Calu3 (cell line): ENCODE results near the gene FADS1. TPM values are rescaled to one million over a fixed set of nuclear protein-coding genes. Genes with fewer than 3 reads are reported as not detected.

Experiments
- BruUV-seq: library from RNA; stranded (reverse); fragments of 400-500 nt; replicated peaks from 2 replicates; lab custom pipeline; 2021; lab: Mats Ljungman, UMichigan
- CTCF ChIA-PET: fragments of 300-600 bp; sonication (Branson Sonifier 250); formaldehyde crosslinking; loops from one replicate; lab custom pipeline; 2022; ENCODE audit warnings: antibody characterized with exemption; lab: Charles Lee
- DNase-seq: peaks from one replicate; pipeline ENCODE4 v3.0.0; 2022
- H3K27ac Mint-ChIP-seq: one replicate; pipeline ENCODE4 v1.8.0; 2022; ENCODE audit warnings: mixed read lengths; ENCODE audit not compliant: unreplicated experiment
- H3K27me3 Mint-ChIP-seq: one replicate; pipeline ENCODE4 v1.8.0; 2022; ENCODE audit warnings: mixed read lengths; ENCODE audit not compliant: unreplicated experiment
- H3K36me3 Mint-ChIP-seq: one replicate; pipeline ENCODE4 v1.8.0; 2022; ENCODE audit warnings: mild to moderate bottlenecking, moderate library complexity, mixed read lengths; ENCODE audit not compliant: insufficient read depth, unreplicated experiment
- H3K4me1 Mint-ChIP-seq: one replicate; pipeline ENCODE4 v1.8.0; 2022; ENCODE audit warnings: mild to moderate bottlenecking, low read depth, mixed read lengths; ENCODE audit not compliant: unreplicated experiment
- H3K4me3 Mint-ChIP-seq: one replicate; pipeline ENCODE4 v1.8.0; 2022; ENCODE audit warnings: mild to moderate bottlenecking, low read depth, moderate library complexity, mixed read lengths; ENCODE audit not compliant: unreplicated experiment
- H3K9me3 Mint-ChIP-seq: one replicate; pipeline ENCODE4 v1.8.0; 2022; ENCODE audit warnings: low read depth, mixed read lengths; ENCODE audit not compliant: unreplicated experiment
- CTCF ChIP-seq: fragments of 200-600 bp; IDR thresholded peaks from one replicate; pipeline ENCODE4 v1.8.0; 2022; ENCODE audit warnings: antibody characterized with exemption; ENCODE audit not compliant: unreplicated experiment
- intact Hi-C: fragments of 100-400 bp; cut with micrococcal nuclease; formaldehyde crosslinking; loops from one replicate; pipeline ENCODE4 v1.10.0; 2022; ENCODE audit not compliant: unreplicated experiment
- total RNA-seq: library from RNA; stranded (reverse); gene quantifications from 2 replicates; pipeline ENCODE4 v1.2.3, GENCODE V29; 2022

FADS1 gene
- total RNA-seq, 1 experiment from 2014 or later: 74.1 TPM

DNA sequence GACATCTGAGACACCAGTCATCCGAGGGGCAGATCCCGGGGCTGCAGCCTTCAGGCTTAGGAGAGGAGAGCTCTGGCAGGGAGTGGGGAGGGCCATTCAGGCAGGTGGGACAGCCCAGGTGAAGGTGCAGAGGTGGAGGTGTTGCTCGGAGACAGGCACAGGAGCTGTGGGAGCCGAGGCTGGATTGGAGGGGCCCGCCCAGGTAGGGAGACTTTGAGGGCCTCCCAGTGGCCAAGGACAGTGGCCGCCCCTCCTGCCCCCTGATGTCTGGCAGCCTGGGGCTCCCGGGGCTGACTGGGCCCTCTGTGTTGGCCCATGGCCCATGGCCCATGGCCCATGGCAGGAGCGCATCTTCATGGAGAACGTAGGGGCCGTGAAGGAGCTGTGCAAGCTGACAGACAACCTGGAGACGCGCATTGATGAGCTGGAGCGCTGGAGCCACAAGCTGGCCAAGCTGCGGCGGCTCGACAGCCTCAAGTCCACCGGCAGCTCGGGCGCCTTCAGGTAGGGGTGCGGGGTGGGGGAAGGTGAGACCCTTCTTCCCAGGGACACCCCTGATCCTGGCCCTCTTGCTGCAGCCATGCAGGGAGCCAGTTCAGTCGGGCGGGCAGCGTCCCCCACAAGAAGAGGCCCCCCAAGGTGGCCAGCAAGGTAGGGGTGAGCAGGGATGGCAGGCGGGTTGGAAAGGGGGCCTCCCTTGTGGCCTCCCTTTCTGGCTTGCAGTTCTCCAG lies 37.7 kb downstream of the FADS1 start:
- no peak for DNase-seq
- CTCF ChIA-PET: no interaction called here
- Mint-ChIP-seq H3K9me3 (no peaks in the 10 kb centered on the region), H3K4me3 (no peak overlapping the region), H3K27me3 (no peaks in the 10 kb centered on the region), H3K4me1 (no peaks in the 10 kb centered on the region), H3K36me3 (peaks cover 61% of the 10 kb centered on the region), H3K27ac (no peak overlapping the region)
- intact Hi-C loops: no loop called here
- BruUV-seq: no TSS peak
- TF ChIP-seq CTCF: no peak

DNA sequence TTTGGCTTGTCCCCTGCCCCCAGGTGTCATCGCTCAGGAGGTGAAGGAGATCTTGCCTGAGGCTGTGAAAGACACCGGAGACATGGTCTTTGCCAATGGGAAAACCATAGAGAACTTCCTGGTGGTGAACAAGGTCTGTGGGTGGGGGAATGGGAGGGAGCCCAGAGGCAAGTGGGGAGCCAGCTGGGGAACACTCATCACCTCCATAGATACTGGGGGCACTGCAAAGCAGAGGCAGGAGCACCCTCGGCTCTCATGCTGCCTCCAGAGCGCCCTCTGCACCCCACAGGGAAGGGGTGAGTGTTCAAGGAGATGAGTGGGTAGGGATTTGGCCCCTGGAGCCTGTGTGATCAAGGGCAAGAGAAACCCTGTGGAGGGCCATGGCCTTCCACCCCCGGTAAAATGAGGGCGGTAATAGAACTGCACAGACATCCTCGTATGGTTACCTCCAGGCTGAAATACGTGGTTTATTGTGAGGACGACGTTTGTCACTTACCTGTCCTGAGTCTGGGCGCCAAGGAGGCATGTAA lies 38.4 kb downstream of the FADS1 start:
- Mint-ChIP-seq H3K27ac (no peak overlapping the region), H3K9me3 (no peaks in the 10 kb centered on the region), H3K4me1 (no peaks in the 10 kb centered on the region), H3K27me3 (no peaks in the 10 kb centered on the region), H3K36me3 (peaks cover 61% of the 10 kb centered on the region), H3K4me3 (no peak overlapping the region)
- CTCF ChIA-PET: no interaction called here
- no peak for DNase-seq
- no peak for TF ChIP-seq CTCF
- intact Hi-C loops: no loop called here
- BruUV-seq: no TSS peak

- no peak overlapping the region for H3K4me3 Mint-ChIP-seq
- no peaks in the 10 kb centered on the region for H3K4me1 Mint-ChIP-seq
- CTCF ChIA-PET: interaction anchor here (1.4 kb wide), 1 partner anchor 30 kb away, joined by 4 read pairs; no protein-coding TSS in a partner anchor
- H3K27ac Mint-ChIP-seq: no peak overlapping the region
- BruUV-seq: no TSS peak
- TF ChIP-seq CTCF: no peak
- no peak for DNase-seq
- no peaks in the 10 kb centered on the region for H3K27me3 Mint-ChIP-seq
- intact Hi-C loops: loop anchor here (2.0 kb wide), 1 partner anchor 31 kb away; no protein-coding TSS in a partner anchor
- H3K9me3 Mint-ChIP-seq: no peaks in the 10 kb centered on the region
- H3K36me3 Mint-ChIP-seq: peaks cover 59% of the 10 kb centered on the region
Observed at GRCh38 chr11:61777234-61778090, 39.3 kb downstream of the FADS1 start.

GRCh38 chr11:61776561-61777075 lies 40.2 kb downstream of the FADS1 start:
- no peak overlapping the region for H3K4me3 Mint-ChIP-seq
- peak; percentile 76 for TF ChIP-seq CTCF
- intact Hi-C loops: loop anchor here (2.0 kb wide), 1 partner anchor 30 kb away; no protein-coding TSS in a partner anchor

More at GRCh38 chr11:61776561-61777075, 40.2 kb downstream of the FADS1 start:
- peaks cover 50% of the 10 kb centered on the region for H3K36me3 Mint-ChIP-seq
- peak; percentile 84 for DNase-seq
- CTCF ChIA-PET: interaction anchor here (1.4 kb wide), 1 partner anchor 30 kb away, joined by 4 read pairs; no protein-coding TSS in a partner anchor
- no peak overlapping the region for H3K27ac Mint-ChIP-seq
- no peaks in the 10 kb centered on the region for H3K27me3 Mint-ChIP-seq
- no peaks in the 10 kb centered on the region for H3K4me1 Mint-ChIP-seq
- no TSS peak for BruUV-seq
- no peaks in the 10 kb centered on the region for H3K9me3 Mint-ChIP-seq
